Fibroblast of lung (primary cell): Measurements from ENCODE around the gene MORC1. TPM values are rescaled to one million over a fixed set of nuclear protein-coding genes. Genes with fewer than 3 reads are reported as not detected.
"Not testable (repeated sequence)": the region's sequence is repeated elsewhere in the genome, so short reads cannot be mapped to it uniquely, and the experiment has no call there.

Experiments
- DNase-seq, 2 donors: peaks; one replicate each; pipeline versions ENCODE4 v3.0.0 to v3.0.0-alpha.2; 2010; ENCODE audit warnings: low read depth in 2 of 2
- H2AFZ ChIP-seq: 2 replicates; pipeline ENCODE4 v1.5.1; 2012; ENCODE audit warnings: low read length, control low read depth, inconsistent platforms
- H3K27ac ChIP-seq: 2 replicates; pipeline ENCODE4 v1.5.1; 2011; ENCODE audit warnings: low read length, control low read depth; ENCODE audit not compliant: insufficient read depth
- H3K27me3 ChIP-seq: 2 replicates; pipeline ENCODE4 v1.5.1; 2011; ENCODE audit warnings: mild to moderate bottlenecking, low read length; ENCODE audit not compliant: control insufficient read depth, insufficient read depth
- H3K36me3 ChIP-seq: 2 replicates; pipeline ENCODE4 v1.5.1; 2011; ENCODE audit warnings: low read length; ENCODE audit not compliant: control insufficient read depth, insufficient read depth
- H3K4me1 ChIP-seq: 2 replicates; pipeline ENCODE4 v1.5.1; 2011; ENCODE audit warnings: low read length; ENCODE audit not compliant: control insufficient read depth, insufficient read depth; ENCODE audit errors: extremely low read depth
- H3K4me2 ChIP-seq: 2 replicates; pipeline ENCODE4 v1.5.1; 2011; ENCODE audit warnings: low read length, control low read depth; ENCODE audit not compliant: insufficient read depth; ENCODE audit errors: extremely low read depth
- H3K4me3 ChIP-seq, 4 experiments: fragments of 200-600 bp in 1 of 4; sonication (generic) in 1 of 4; replicated peaks in 1 of 4; 2 replicates each; pipeline ENCODE4 v1.5.1; 2011 to 2016; ENCODE audit warnings: low read length in 4 of 4, low read depth in 3 of 4, mild to moderate bottlenecking in 3 of 4, control low read depth in 2 of 4, inconsistent platforms in 1 of 4, mixed read lengths in 1 of 4; ENCODE audit not compliant: insufficient read depth in 1 of 4; ENCODE audit errors: control extremely low read depth in 1 of 4
- H3K79me2 ChIP-seq: 2 replicates; pipeline ENCODE4 v1.5.1; 2012; ENCODE audit warnings: mild to moderate bottlenecking, low read length, inconsistent platforms; ENCODE audit not compliant: control insufficient read depth, insufficient read depth
- H3K9ac ChIP-seq: 2 replicates; pipeline ENCODE4 v1.5.1; 2011; ENCODE audit warnings: mild to moderate bottlenecking, low read length, control low read depth; ENCODE audit not compliant: insufficient read depth
- H3K9me3 ChIP-seq: 2 replicates; pipeline ENCODE4 v1.5.1; 2012; ENCODE audit warnings: low read depth, low read length; ENCODE audit not compliant: control insufficient read depth, insufficient read depth
- H4K20me1 ChIP-seq: 2 replicates; pipeline ENCODE4 v1.5.1; 2011; ENCODE audit warnings: low read length; ENCODE audit not compliant: control insufficient read depth, insufficient read depth; ENCODE audit errors: extremely low read depth
- EZH2 ChIP-seq: IDR thresholded peaks from 2 replicates; pipeline ENCODE4 v1.5.1; 2012; ENCODE audit warnings: low read length, control low read depth, mild to moderate bottlenecking; ENCODE audit errors: missing control alignments
- polyA plus RNA-seq, 2 donors: library from polyadenylated mRNA; depleted of rRNA in 1 of 2; stranded (reverse) in 1 of 2; unstranded in 1 of 2; fragments of >200 nt; gene quantifications; 2 replicates each; pipeline ENCODE4 v1.2.1, GENCODE V29; 2011 to 2012; ENCODE audit warnings: missing spikeins in 1 of 2
- total RNA-seq: library from RNA; depleted of rRNA; stranded (reverse); fragments of >200 nt; gene quantifications from 2 replicates; pipeline ENCODE4 v1.2.1, GENCODE V29; 2014
- TF ChIP-seq, protein P1 (sequence below), 2 donors: IDR thresholded peaks in 1 of 2; conservative IDR thresholded peaks in 1 of 2; 1 replicate in 1 of 2; 2 replicates in 1 of 2; pipeline ENCODE4 v1.5.1; 2011 to 2012; ENCODE audit warnings: low read length in 2 of 2, control low read depth in 1 of 2, inconsistent platforms in 1 of 2, low read depth in 1 of 2, mild to moderate bottlenecking in 1 of 2

Gene MORC1
- total and polyA plus RNA-seq, 2 donors (not counting 1 experiment from before 2014, with no cell fraction given) = not detected

- Histone ChIP-seq H2AFZ (no peak overlapping the region), H3K4me2 (no peak overlapping the region), H4K20me1 (no peaks in the 10 kb centered on the region), H3K36me3 (no peaks in the 10 kb centered on the region), H3K9me3 (no peaks in the 10 kb centered on the region), H3K27ac (no peak overlapping the region), H3K27me3 (no peaks in the 10 kb centered on the region), H3K4me1 (no peaks in the 10 kb centered on the region), H3K9ac (no peak overlapping the region), H3K4me3 (no peak overlapping the region), H3K79me2 (no peaks in the 10 kb centered on the region)
- no peak for TF ChIP-seq EZH2
- TF ChIP-seq, protein P1, sequence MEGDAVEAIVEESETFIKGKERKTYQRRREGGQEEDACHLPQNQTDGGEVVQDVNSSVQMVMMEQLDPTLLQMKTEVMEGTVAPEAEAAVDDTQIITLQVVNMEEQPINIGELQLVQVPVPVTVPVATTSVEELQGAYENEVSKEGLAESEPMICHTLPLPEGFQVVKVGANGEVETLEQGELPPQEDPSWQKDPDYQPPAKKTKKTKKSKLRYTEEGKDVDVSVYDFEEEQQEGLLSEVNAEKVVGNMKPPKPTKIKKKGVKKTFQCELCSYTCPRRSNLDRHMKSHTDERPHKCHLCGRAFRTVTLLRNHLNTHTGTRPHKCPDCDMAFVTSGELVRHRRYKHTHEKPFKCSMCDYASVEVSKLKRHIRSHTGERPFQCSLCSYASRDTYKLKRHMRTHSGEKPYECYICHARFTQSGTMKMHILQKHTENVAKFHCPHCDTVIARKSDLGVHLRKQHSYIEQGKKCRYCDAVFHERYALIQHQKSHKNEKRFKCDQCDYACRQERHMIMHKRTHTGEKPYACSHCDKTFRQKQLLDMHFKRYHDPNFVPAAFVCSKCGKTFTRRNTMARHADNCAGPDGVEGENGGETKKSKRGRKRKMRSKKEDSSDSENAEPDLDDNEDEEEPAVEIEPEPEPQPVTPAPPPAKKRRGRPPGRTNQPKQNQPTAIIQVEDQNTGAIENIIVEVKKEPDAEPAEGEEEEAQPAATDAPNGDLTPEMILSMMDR (conservative IDR thresholded peaks at IDR 0.05 in 1 of 2, IDR thresholded peaks at IDR 0.05 in 1 of 2; ENCODE audit: low read depth in 1 of 2, low read length in 2 of 2) = no peak
- no peak for DNase-seq
Measured at GRCh38 chr3:109137761-109138160, 19.8 kb upstream of the MORC1 start.

GRCh38 chr3:109136523-109136922 lies 18.6 kb upstream of the MORC1 start, which contains the start of gene C3orf85:
Gene C3orf85 (plus strand): TSS chr3:109136719. CDS start chr3:109136848, 129 bp downstream.
- Histone ChIP-seq H2AFZ (no peak within 1 kb of the TSS), H3K27ac (no peak within 1 kb of the TSS), H3K9ac (no peak within 1 kb of the TSS), H3K4me2 (no peak within 1 kb of the TSS), H3K9me3 (no peaks in the 10 kb centered on the region), H3K79me2 (no peaks in the 10 kb centered on the region), H3K4me3 (no peak within 1 kb of the TSS), H3K27me3 (no peaks in the 10 kb centered on the region), H4K20me1 (no peaks in the 10 kb centered on the region), H3K4me1 (no peaks in the 10 kb centered on the region), H3K36me3 (no peaks in the 10 kb centered on the region)
- no peak for TF ChIP-seq EZH2
- TF ChIP-seq, protein P1 (conservative IDR thresholded peaks at IDR 0.05 in 1 of 2, IDR thresholded peaks at IDR 0.05 in 1 of 2; ENCODE audit: low read depth in 1 of 2, low read length in 2 of 2) = no peak
- no peak for DNase-seq

- not testable (repeated sequence) for H3K9ac ChIP-seq
Measured at GRCh38 chr3:109133474-109133816, 15.5 kb upstream of the MORC1 start.

More at GRCh38 chr3:109133474-109133816, 15.5 kb upstream of the MORC1 start:
- not testable (repeated sequence) for H3K4me2 ChIP-seq, H3K4me3 ChIP-seq, H3K27ac ChIP-seq, H3K4me1 ChIP-seq, H3K36me3 ChIP-seq, H3K79me2 ChIP-seq, H3K9me3 ChIP-seq, H4K20me1 ChIP-seq, DNase-seq, H2AFZ ChIP-seq, H3K27me3 ChIP-seq
